Stimulated activated CD4-positive, alpha-beta T cell treated with anti-CD3 and anti-CD28 coated beads, TNF-alpha, amount 100 ng/mL, for 24 hours (primary cell): Measurements from ENCODE around the gene ENTPD2.

Experiments used
- DNase-seq, 3 experiments: peaks; one replicate each; pipeline ENCODE4 v3.0.0-alpha.2; 2020; ENCODE audit warnings: low read depth in 3 of 3

ENTPD2 gene

DNA sequence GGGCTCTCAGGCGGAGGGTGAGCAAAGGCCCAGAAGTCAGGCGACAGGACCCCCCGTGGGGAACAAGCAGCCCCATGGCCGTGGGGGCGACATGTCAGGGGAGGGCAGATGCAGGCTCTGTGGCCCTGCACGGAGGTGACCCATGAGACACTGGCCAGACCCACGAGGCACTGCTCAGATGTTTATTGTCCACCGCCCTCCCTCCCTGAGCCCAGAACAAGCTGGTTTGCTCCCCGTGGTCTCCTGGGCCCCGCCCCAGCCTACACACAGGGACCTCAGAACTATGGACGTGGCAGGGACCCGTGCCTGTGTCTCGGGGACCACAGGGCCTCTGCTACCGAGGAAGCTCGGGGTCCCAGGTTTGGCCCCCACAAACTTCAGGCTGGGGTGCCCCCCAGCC, 23.9 kb downstream of the ENTPD2 start:
- no peak for DNase-seq

DNA sequence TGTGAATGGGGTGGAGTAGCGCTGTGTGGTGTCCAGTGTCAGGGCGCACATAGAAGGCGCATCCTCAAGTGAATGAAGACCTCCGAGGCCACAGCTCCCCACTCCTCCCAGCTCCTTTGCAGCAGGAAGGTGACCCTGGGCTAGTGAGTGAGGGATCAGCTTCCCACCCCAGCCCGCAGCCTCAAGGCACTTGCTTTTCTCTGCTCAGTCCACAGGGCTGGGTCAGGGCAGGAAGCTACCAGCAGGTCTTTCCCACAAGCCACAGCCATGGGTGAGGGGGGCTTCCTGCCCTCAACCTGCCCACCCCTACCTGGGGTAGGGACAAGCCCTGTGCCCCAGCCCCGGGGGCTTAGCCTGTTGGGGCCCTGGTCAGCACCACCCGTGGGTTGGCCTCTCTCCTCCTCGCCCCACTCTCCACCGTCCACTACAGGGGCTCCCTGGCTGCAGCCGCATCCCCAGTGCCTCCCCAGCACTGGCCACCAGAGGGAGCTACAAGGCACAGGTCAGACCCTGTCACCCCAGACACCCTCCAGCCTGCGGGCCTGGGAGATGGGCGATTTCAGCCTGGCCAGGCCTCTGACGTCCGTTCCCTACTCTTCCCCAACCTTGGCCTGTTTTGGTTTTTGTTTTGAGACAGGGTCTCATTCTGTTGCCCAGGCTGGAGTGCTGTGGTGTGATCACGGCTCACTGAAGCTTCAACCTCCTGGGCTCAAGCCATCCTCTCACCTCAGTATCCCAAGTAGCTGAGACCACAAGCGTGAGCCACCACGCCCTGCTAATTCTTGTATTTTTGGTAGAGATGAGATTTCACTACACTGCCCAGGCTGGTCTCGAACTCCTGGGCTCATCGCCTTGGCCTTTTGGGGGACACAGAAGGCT, 24.6 kb downstream of the ENTPD2 start:
- DNase-seq = peak; percentile 35 to 73 (median 52)

DNA sequence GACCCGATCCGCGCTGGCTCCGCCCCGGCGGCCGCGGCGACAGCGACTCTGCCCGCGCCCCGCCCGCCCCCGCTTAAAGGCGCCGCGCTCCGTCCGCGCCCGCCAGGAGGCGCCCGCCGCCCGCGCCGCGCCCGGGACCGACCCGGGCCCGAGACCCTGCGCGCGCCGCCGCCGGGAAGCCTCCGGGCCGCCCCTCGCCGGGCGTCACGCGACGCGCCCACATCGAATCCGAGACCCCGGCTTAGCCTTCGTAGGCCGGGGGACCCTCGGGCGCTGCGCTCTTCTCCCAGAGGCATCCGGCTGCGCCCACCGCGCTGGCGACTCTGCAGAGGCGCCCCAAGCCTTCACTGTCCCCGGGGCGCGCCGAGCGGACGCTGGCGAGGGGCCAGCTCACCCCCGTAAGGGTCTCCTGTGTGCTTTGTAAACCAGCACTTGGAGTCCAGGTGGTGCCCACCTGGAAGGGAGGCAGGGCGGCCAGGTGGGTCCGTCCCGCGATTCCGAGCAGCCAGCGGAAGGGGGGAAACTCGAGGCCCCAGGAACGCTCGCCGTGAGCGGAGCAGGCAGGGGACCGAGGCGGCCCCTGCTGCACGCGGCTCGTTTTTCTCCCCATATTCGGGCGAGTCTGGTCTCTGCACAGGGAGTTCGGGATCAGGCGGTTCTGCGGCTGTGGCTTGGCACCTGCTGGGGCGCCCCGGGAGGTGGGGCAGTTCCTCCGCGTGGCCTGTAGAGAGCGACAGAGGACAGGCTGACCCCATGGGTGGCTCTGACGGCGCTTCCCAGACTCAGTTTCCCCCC, 25.4 kb downstream of the ENTPD2 start:
- peak in 2 of 3 experiments; percentile 45 to 67 for DNase-seq

DNA sequence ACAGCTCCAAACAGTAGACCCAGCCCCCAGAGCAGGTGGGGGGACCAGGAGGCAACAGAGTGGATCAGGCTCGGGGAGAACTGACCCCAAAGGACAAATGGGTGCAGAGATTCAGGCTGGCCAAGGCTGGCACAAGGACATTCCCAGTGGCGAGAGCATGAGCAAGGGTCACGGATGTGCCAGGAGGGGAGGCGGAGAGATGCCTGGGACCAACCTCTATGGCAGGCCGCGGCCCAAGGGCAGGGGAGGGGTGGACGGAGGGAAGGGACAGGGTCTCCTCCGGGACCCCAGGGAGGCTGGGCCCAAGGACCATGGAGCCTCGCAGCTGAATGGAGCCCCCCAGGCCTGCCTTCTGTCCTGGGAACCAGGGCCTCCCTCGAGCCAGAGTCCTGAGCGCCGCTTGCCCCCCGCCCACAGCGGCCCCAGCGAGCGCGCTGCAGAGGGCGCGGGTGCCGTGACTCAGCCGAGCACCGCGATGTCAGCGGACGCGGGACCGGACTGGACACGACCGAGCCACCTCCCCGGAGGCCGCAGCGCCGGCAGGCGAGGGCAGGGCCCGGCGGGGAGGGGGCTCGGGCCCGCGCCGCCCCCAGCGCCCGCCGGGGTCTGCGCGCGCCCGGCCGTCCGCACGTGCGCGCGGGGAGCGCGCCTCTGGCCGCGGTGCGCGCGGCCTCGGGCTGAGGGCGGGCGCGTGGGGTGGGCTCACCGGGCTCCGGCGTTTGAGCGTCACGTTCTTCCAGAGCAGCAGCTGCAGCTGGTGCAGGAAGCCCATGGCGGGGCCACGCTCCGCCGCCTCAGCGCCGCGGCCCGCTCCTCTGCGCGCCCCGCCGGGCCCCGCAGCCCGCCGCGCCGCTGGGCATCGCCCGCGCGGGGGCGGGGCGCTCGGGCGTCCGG, 26.2 kb downstream of the ENTPD2 start, which contains the start of gene ABCA2:
ABCA2 (minus strand) TSS at position 869 of the 894 bp plus-strand sequence; CDS start at position 772, 97 bp downstream.
- no peak for DNase-seq

DNA sequence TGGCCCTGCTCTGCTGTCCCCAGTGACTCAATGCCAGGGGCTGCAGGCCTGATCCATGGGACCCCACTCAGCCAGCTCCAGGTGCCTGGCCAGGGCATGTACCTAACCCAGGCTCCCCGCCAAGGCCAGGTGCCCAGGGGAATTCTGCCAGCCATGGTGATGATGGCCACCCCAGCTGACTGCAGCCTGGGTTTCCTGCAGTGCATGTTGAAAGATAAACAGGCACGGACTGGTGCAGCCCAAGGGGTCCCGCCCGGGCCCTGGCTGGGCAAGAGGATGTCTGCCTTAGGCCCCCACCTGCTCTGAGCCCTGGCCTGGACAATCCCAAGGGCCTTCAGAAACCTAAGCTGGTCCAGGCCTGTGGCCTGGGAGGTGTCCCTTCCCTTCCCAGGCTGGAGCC, 27.0 kb downstream of the ENTPD2 start:
- no peak for DNase-seq

DNA sequence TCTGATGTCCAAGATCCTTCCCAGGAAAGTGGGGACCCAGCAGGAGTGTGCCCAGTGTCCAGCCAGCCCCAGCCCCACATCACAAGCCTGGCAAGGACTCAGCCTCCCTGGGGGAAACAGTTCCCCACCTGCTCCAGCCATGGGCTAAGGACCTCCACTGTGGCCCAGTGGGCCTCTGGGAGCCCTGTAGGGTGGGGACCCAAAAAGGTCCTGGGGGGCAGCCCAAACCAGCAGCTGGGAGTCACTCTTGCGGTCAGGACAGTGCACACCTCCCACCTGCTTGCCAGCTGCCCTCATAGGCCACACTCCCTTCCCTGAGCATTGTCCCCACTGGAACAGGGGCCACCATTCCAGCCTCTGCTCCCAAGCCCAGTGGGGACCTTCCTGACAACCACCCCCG, 27.5 kb downstream of the ENTPD2 start:
- DNase-seq = no peak

DNA sequence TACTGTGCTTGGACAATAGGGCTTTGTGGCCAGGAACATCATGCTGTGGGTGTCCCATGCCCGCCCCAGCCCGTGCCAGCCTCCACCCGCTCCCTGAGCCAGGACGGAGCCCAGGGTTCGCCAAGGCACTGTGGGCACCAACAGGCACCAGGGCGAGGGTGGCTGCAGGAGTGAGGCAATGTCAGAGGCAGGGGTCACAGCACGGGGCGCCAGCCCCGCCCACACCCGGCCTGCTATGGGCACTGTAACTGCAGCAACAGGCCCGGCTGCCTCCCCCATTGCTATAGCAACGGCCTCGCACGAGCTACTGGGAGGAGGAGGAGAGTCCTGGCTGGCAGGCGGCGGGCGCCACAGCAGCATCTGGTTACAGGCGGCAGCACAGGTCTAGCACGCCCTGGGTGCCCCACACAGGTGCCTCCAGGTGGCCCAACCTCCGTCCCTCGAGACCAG, 28.3 kb downstream of the ENTPD2 start:
- DNase-seq = no peak

DNA sequence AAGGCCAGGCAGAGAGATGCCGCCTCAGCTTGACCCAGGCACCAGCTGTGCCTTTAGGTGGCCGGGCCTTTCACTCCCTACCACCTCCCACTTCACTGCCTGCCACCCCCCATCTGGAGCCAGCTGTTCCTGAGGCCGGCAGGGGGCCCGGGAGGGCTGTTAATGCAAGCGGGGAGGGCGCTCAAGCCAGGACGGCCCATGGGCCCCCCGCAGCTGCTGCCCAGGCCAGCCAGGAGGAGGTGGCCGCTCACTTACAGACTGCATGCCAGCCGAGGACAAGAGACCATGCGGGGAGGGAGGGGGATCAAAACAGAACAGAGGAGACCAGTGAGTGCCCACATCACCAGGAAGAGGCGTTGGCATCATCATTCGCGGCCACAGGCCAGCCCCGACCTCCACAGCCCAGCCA, 30.3 kb downstream of the ENTPD2 start:
- DNase-seq = no peak

DNA sequence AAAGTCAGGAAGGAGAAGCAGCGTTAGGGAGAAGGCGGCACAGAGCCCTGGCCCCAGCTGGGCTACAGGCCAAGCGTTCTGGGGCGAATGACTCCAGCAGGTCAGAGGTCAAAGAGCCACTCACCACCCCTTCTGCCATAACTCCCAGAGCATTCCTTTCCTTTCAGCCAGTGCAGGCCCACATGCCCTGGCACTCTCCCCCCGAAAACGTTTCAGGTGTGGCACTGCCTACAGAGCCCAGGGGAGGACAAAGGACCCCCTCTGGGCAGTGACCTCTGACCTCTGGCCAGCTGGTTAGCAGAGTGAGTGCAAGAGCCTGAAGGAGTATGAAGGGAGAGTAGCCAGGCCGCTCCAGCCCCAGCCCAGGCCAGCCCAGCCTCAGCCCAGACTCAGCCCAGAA, 30.7 kb downstream of the ENTPD2 start:
- no peak for DNase-seq

DNA sequence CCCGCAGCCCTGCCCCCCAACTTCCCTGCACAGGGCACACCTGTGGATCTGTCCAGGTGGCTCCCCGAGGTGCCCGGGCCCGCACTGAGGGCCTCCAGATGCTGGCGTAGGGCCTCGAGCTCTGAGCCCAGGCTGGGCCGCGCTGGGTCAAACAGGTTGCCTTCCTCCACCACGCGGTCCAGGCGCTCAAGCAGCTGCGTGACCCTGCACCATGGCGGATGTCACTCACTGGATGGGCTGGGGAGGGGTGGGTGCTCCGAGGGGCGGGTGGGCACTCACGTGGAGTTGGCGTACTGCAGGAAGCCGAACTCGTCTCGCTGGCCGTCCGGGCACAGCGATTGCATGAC, 31.2 kb downstream of the ENTPD2 start:
- DNase-seq = no peak

DNA sequence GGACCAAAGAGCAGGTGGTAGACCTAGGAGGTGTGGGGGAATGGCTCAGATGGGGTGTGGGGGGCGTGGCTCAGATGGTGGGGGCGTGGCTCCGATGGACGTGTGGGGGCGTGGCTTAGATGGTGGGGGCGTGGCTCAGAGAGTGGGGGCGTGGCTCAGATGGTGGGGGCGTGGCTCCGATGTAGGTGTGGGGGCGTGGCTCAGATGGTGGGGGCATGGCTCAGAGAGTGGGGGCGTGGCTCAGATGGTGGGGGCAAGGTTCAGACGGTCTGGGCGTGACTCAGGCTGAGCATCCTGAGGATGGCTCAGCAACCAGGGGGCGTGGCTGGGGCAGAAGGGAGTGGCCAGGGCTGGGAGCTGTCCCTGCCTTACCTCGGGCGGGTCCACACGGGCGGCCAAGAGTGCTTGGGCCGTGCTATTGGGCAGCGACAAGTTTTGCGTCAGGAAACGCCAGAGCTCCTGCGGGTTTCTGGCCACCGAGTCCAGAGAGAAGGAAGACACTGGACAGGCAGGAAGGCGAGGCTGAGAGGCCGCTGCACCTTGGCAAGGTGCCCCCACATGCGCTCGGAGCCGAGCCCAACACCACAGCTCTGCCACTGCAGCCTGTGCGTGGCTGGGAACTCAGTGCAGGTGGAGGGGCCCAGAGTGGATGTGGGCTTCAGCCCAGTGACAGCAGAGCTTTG, 31.7 kb downstream of the ENTPD2 start:
- peak in 2 of 3 experiments; percentile 56 to 83 for DNase-seq

DNA sequence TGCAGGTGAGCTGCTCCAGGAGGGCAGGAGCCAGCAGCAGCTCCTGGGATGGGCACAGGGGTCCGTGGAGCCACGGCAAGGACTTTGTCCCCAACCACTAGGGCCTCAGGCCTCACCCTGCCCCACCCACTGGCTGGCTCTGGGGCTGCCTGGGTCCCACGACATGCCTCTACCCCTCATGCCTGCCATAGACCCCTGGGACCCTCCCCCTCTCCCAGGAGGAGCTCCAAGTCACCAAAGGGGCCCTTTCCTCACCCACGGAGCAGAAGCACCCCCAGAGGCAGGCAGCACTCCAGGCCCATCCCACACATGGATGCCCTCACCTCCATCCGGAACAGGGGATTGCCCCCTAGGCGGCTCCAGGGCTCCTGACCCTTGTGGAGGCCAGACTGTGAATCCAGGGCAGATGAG, 32.3 kb downstream of the ENTPD2 start:
- DNase-seq = no peak

DNA sequence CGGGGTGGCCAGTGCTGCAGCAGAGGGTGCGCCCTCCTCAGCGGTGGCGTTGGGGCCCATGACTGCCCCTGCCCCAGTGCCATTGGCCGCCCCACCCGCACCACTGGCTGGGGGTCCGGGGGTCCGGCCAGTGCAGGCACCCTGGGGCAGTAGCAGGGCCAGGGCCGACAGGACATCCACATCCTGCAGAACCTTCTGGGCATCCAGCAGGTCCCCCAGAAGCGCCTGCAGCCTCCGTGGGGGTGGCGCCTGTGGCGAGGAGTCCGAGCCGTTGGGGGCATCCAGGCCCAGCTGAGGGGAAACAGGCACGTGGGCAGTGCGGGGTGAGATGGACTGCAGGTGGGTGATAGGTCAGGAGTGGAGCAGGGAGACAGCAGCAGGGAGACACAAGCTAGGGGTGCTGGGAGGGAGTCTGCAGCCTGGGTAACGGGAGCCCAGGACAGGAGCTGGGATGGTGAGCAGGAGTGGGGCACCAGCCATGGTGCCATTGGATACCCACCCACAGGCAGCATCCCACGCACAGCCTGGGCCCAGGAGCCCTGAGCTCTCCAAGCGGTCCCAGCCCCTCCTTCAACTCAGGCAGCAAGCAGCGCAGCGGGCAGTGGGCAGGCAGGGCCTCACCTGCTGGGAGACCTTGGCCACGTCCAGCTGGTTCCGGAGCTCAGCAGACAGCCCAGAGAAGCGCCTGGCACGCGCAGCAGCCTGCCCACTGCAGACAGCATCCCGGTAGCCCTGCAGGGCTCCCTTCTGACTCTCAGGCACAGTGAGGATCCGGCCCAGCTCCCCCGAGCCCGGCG, 32.9 kb downstream of the ENTPD2 start:
- no peak for DNase-seq

DNA sequence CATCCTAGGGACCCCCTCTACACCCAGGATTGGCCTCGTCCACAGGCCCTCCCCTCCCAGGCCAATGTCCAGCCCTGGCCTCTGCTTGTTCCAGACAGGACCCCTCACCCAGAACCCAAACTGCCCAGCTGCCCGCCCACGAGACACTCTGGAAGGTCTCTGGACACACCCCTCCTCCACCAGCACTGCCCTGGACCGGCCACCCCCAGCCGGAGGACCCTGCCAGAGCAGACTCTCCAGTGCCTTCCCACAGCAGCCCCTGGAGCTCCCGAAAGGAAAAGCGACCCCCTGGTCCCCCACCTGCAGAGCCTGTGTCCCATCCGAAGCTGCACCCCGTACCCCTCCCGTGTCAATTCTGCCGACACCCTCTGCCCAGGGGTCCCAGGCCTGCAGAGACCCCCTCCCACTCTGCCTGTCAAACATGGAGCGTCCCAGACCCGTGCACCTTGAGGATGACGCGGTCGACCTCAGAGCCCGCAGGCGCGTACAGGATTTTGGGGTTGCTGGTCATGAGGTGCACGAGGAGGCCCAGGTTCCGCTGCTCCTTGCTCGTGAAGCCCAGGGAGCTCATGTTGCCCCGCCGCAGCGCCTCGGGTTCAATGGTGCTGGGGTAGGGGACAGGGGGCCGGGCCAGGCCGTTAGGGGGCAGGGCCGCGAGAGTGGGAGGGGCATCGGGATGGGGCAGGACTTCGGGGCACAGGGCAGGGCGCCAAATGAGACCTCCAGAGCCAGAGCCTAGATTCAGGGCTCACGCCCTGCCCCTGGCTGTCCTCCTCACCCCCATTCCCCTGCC, 33.8 kb downstream of the ENTPD2 start:
- DNase-seq = no peak

DNA sequence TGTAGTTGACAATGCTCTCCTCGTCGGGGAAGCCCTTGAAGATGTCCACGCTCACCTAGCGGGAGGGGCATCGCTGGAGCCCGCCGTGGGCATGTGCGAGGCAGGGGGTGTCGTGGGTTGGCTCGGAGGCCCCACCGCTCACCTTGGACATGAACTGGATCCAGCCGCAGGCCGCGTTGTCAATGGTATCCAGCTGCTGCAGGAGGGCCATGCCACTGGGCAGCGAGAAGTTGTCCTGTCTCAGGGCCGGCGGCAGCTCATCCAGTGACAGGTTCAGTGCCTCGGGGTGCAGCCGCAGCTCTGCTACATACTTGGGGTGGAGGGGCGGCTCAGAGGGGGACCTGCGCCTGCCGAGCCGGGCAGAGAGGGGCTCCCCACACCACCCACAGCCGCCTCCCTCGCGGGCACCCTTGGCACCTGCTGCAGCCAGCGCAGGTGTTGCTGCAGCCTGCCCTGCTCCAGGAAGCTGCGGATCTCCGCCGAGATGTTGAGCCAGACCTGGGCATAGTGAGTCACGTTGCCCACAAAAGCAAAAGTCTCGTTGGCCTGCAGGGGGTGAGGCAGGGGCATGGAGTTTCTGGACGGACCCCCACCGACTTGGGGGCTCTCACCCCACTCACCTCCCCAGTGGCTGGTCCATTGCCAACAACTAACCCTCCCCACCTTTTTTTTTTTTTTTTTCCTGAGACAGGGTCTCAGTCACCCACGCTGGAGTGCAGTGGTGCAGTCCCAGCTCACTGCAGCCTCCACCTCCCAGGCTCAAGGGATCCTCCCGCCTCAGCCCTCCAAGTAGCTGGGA, 34.9 kb downstream of the ENTPD2 start:
- no peak for DNase-seq

DNA sequence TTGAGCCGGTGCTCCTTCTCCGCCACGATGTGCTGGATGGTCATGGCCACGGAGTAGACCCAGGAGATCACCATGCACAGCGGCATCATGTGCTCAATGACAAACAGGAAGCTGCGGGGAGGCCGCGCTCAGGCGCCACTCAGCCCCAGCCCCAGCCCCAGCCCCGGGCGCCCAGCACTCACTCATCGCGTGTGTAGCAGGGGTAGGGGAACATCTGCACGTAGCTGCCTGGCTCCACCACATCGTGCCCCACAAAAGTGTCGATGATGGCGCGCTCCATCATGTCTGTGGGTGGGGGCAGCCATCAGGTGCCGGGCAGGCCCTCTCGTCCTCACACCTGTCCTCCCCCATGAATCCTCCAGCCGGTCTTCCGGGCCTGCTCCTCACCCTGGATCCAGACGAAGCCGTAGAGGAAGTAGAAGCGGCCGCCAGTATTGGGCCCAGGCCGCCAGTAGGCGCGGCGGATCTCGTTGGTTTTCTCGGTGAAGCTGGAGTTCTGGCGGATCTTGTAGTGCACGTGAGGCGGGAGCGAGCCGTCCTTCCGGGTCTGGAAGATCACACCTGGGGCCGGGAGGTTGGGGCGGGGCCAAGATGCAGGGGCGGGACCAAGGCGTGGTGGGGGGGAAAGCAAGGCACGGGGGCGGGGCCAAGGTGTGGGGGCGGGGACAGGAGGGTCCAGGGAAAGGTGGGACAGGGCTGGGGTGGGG, 35.9 kb downstream of the ENTPD2 start:
- DNase-seq = no peak

DNA sequence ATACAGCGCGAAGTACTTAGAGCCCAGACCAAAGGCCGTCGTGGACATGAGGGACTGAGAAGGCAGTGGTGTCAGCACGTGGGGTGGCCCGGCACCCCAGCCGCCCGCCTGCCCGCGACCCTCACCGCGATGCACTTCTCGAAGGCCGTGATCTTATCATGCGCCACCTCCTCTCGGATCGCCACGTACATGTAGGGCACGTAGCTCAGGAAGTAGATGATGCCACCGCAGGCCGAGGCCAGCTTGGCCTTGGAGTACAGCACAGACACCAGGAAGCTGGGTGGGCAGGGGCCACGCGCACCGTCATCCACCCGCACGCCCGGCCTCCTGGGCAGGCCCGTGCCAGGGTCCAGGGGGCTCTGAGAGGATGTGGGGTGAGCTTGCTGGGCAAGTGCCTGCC, 36.8 kb downstream of the ENTPD2 start:
- DNase-seq = no peak

DNA sequence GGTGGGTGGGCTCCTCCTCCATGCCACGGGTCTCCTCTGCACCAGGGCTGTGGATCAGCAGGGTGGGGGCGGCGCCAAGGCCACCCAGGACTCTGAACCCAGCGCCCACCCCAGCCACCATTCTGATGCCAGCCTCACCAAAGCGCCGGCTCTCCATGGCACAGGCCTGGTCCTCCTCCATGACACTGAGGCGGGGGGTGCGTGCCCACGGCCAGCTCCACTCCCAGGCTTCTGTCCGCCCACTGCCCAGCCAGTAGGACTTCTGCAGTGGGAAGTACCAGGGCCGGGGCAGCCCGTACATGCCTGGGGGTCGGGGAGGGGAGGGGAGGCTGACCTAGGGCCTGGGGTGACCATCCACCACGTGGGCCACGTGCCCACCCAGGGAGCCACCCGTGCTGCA, 37.4 kb downstream of the ENTPD2 start:
- DNase-seq = no peak
